ENCODE results near the gene CCDC127.
"Not testable (repeated sequence)": the region's sequence is repeated elsewhere in the genome, so short reads cannot be mapped to it uniquely, and the experiment has no call there.

GRCh38 chr5:237931-238330, 20.0 kb upstream of the CCDC127 start:
- not testable (repeated sequence) for TF ChIP-seq PATZ1 (CRISPR knock-in tag; IDR thresholded peaks at IDR 0.05; ENCODE audit: borderline replicate concordance); ZNF8 (CRISPR knock-in tag; IDR thresholded peaks at IDR 0.05); SNAI2 (CRISPR knock-in tag; IDR thresholded peaks at IDR 0.05); RARB (CRISPR knock-in tag; IDR thresholded peaks at IDR 0.05); ZNF70 (CRISPR knock-in tag; IDR thresholded peaks at IDR 0.05); ARNTL (CRISPR knock-in tag; IDR thresholded peaks at IDR 0.05; ENCODE audit: borderline replicate concordance, low read depth); PPARA (CRISPR knock-in tag; IDR thresholded peaks at IDR 0.05; ENCODE audit: borderline replicate concordance)
- TF ChIP-seq, protein P1, sequence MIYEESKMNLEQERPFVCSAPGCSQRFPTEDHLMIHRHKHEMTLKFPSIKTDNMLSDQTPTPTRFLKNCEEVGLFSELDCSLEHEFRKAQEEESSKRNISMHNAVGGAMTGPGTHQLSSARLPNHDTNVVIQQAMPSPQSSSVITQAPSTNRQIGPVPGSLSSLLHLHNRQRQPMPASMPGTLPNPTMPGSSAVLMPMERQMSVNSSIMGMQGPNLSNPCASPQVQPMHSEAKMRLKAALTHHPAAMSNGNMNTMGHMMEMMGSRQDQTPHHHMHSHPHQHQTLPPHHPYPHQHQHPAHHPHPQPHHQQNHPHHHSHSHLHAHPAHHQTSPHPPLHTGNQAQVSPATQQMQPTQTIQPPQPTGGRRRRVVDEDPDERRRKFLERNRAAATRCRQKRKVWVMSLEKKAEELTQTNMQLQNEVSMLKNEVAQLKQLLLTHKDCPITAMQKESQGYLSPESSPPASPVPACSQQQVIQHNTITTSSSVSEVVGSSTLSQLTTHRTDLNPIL (CRISPR knock-in tag; IDR thresholded peaks at IDR 0.05; ENCODE audit: low read depth): not testable (repeated sequence)
